ENCODE results near the gene MED10.

MED10 gene

GRCh38 chr5:6386271-6386670, 7.9 kb upstream of the MED10 start:
- no peak overlapping the region for H3K4me3 ChIP-seq (ENCODE audit: low read depth, low read length)
- no peak for TF ChIP-seq CTCF (IDR thresholded peaks at IDR 0.05; ENCODE audit: low read depth, low read length)

- TF ChIP-seq CTCF (IDR thresholded peaks at IDR 0.05; ENCODE audit: low read depth, low read length): no peak
- no peak overlapping the region for H3K4me3 ChIP-seq (ENCODE audit: low read depth, low read length)
These were observed 6.5 kb upstream of the MED10 start for GRCh38 chr5:6384856-6385255.

GRCh38 chr5:6383376-6383775, 5.0 kb upstream of the MED10 start:
- TF ChIP-seq CTCF (IDR thresholded peaks at IDR 0.05; ENCODE audit: low read depth, low read length): no peak
- H3K4me3 ChIP-seq (ENCODE audit: low read depth, low read length): no peak overlapping the region

- no peak for TF ChIP-seq CTCF (IDR thresholded peaks at IDR 0.05; ENCODE audit: low read depth, low read length)
- peak overlapping the region; percentile 98 for H3K4me3 ChIP-seq (ENCODE audit: low read depth, low read length)
These were observed 899 bp upstream of the MED10 start for GRCh38 chr5:6379246-6379645.

GRCh38 chr5:6378766-6379103, 388 bp upstream of the MED10 start:
- H3K4me3 ChIP-seq (ENCODE audit: low read depth, low read length): peak overlapping the region; percentile 98
- TF ChIP-seq CTCF (IDR thresholded peaks at IDR 0.05; ENCODE audit: low read depth, low read length): no peak

- no peak for TF ChIP-seq CTCF (IDR thresholded peaks at IDR 0.05; ENCODE audit: low read depth, low read length)
- H3K4me3 ChIP-seq (ENCODE audit: low read depth, low read length): peak overlapping the region; percentile 98
These were observed 804 bp downstream of the MED10 start for GRCh38 chr5:6377582-6377904.

- H3K4me3 ChIP-seq (ENCODE audit: low read depth, low read length): peak overlapping the region; percentile 98
- TF ChIP-seq CTCF (IDR thresholded peaks at IDR 0.05; ENCODE audit: low read depth, low read length): no peak
These were observed 1.3 kb downstream of the MED10 start for GRCh38 chr5:6376974-6377520.
